Measurements from ENCODE around the gene UBL5.
"Not testable (repeated sequence)": the region's sequence is repeated elsewhere in the genome, so short reads cannot be mapped to it uniquely, and the experiment has no call there.

UBL5 gene

DNA sequence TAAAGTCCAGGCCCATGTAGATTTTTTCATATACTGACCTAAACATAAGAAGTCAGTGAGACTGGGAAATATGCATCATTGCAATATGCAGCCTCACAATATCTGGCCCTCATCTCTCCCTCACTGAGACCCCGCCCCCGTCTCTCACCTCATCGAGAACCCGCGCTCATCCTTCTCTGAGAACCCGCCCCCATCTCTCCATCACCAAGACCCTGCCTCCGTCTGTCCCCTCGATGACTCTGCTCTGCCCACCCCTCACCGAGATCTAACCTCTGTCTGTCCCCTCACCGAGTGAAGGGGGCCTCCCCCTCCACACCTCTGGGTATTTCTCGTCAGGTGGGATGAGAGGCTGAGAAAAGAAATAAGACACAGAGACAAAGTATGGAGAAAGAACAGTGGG lies 38.7 kb upstream of the UBL5 start:
- no peak for DNase-seq (ENCODE audit: low spot score)
- TF ChIP-seq, protein P1, sequence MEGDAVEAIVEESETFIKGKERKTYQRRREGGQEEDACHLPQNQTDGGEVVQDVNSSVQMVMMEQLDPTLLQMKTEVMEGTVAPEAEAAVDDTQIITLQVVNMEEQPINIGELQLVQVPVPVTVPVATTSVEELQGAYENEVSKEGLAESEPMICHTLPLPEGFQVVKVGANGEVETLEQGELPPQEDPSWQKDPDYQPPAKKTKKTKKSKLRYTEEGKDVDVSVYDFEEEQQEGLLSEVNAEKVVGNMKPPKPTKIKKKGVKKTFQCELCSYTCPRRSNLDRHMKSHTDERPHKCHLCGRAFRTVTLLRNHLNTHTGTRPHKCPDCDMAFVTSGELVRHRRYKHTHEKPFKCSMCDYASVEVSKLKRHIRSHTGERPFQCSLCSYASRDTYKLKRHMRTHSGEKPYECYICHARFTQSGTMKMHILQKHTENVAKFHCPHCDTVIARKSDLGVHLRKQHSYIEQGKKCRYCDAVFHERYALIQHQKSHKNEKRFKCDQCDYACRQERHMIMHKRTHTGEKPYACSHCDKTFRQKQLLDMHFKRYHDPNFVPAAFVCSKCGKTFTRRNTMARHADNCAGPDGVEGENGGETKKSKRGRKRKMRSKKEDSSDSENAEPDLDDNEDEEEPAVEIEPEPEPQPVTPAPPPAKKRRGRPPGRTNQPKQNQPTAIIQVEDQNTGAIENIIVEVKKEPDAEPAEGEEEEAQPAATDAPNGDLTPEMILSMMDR (IDR thresholded peaks at IDR 0.05; ENCODE audit: borderline replicate concordance, control extremely low read depth, extremely low read depth, insufficient read depth, missing control alignments): no peak
- in situ Hi-C loops (cut with MboI; ENCODE audit: low sequenced_read_pairs, unreplicated experiment): no loop called here

DNA sequence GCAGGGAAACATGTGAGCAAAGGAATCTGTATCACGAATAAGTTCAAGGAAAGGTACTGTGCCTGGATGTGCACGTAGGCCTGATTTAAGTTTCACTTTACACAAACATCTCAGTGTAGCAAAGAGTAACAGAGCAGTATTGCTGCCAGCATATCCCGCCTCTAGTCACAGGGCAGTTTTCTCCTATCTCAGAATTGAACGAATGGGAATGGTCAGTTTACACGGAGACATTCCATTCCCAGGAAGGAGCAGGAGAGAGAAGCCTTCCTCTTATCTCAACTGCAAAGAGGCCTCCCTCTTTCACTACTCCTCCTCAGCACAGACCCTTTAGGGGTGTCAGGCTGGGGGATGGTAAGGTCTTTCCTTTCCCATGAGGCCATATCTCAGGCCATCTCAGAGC lies 38.1 kb upstream of the UBL5 start:
- in situ Hi-C loops (cut with MboI; ENCODE audit: low sequenced_read_pairs, unreplicated experiment); DNase-seq (ENCODE audit: low spot score): not testable (repeated sequence)

DNA sequence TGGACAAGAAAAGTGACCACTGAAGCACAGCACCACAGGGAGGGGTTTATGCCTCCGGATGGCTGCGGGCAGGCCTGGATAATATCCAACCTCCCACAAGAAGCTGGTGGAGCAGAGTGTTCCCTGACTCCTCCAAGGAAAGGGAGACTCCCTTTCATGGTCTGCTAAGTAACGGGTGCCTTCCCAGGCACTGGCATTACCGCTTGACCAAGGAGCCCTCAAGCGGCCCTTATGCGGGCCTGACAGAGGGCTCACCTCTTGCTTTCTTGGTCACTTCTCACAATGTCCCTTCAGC lies 36.7 kb upstream of the UBL5 start:
- DNase-seq (ENCODE audit: low spot score): not testable (repeated sequence)
- in situ Hi-C loops (cut with MboI; ENCODE audit: low sequenced_read_pairs, unreplicated experiment): loop anchor here (10.0 kb wide), 4 partner anchors 166 to 656 kb away; partner anchors contain the start of genes ZNF561 and ZNF699

DNA sequence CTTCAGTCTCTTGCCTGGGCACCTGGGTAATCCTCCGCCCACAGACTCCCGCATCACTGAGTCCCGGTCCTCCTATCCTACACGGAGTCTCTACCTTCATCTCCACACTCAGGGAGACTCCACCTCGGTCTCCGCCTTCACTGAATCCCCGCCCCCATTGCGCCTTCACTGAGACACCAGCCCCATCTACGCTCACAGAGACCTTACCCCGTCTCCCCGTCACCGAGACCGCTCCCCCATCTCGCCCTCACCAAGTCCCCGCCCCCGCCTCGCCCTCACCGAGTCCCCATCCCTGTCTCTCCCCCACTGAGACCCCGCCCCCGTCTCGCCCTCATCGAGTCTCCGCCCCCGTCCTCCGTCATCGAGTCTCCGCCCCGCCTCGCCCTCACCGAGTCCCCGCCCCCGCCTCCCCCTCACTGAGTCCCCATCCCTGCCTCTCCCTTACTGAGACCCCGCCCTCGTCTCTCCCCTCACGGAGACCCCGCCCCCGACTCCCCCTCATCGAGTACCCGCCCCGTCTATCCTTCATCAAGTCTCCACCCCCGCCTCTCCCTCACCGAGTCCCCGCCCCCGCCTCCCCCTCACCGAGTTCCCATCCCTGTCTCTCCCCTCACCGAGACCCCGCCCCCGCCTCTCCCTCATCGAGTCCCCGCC lies 36.0 kb upstream of the UBL5 start:
- DNase-seq (ENCODE audit: low spot score): peak; percentile 91
- in situ Hi-C loops (cut with MboI; ENCODE audit: low sequenced_read_pairs, unreplicated experiment): loop anchor here (10.0 kb wide), 4 partner anchors 167 to 657 kb away; partner anchors contain the start of genes ZNF561 and ZNF699

DNA sequence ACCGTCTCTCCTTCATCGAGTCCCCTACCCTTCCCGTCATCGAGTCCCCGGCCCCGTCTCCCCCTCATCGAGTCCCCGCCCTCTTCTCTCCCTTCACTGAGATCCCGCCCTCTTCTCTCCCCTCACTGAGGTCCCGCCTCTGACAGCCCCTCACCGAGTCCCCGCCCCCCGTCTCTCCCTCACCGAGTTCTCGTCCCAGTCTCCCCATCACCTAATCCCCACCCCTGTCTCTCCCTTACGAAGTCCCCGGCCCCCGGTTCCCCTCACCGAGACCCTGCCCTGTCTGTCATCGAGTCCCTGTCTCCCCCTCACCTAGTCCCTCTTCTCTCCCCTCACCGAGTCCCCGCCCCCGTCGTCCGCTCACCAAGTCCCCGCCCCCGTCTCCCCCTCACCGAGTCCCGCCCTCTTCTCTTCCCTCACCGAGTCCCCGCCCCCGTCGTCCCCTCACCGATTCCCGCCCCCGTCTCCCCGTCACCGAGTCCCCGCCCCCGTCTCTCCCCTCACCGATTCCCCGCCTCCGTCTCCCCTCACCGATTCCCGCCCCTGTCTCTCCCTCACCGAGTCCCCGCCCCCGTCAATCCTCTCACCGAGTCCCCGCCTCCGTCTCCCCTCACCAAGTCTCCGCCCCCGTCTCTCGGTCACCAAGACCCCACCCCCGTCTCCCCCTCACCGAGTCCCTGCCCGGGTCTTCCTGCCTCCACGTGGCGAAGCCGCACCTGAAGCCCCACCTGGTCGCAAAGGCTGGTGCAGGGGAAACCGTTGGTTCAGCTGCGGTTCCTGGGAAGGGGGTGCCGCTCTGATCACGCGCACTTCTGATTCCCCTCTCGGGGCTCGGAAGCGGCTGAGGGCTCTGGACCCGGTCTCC lies 35.3 kb upstream of the UBL5 start:
- in situ Hi-C loops (cut with MboI; ENCODE audit: low sequenced_read_pairs, unreplicated experiment): loop anchor here (10.0 kb wide), 4 partner anchors 168 to 658 kb away; partner anchors contain the start of genes ZNF561 and ZNF699
- TF ChIP-seq, protein P1 (IDR thresholded peaks at IDR 0.05; ENCODE audit: borderline replicate concordance, control extremely low read depth, extremely low read depth, insufficient read depth, missing control alignments): no peak
- peak; percentile 90 for DNase-seq (ENCODE audit: low spot score)

More for the DNA sequence above, 36.0 kb upstream of the UBL5 start:
- TF ChIP-seq, protein P1 (IDR thresholded peaks at IDR 0.05; ENCODE audit: borderline replicate concordance, control extremely low read depth, extremely low read depth, insufficient read depth, missing control alignments): no peak

DNA sequence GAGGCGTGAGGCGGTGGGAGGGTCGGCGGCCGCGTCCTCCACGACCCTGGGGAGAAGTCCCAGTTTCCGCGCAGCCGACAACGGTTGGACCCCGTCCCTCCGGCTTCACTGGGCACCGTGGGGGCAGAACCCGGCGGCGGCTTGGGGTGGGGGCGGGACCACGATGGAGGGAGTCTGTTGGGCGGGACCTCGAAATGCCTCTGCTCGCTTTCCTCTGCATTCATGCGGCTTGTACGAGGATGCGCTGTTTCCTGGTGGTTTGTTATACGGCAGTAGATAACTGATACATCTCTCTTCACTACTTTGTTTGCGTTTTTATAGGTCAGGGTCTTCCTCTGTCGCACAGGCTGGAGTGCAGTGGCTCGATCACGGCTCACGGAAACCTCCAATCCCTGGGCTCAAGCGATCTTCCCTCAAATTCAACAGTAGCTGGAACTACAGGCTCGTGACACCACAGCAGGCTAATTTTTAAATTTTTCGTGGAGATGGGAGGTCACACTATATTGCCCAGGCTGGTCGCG lies 34.6 kb upstream of the UBL5 start:
- in situ Hi-C loops (cut with MboI; ENCODE audit: low sequenced_read_pairs, unreplicated experiment): loop anchor here (10.0 kb wide), 4 partner anchors 168 to 658 kb away; partner anchors contain the start of genes ZNF561 and ZNF699
- DNase-seq (ENCODE audit: low spot score): no peak
- TF ChIP-seq, protein P1 (IDR thresholded peaks at IDR 0.05; ENCODE audit: borderline replicate concordance, control extremely low read depth, extremely low read depth, insufficient read depth, missing control alignments): no peak

DNA sequence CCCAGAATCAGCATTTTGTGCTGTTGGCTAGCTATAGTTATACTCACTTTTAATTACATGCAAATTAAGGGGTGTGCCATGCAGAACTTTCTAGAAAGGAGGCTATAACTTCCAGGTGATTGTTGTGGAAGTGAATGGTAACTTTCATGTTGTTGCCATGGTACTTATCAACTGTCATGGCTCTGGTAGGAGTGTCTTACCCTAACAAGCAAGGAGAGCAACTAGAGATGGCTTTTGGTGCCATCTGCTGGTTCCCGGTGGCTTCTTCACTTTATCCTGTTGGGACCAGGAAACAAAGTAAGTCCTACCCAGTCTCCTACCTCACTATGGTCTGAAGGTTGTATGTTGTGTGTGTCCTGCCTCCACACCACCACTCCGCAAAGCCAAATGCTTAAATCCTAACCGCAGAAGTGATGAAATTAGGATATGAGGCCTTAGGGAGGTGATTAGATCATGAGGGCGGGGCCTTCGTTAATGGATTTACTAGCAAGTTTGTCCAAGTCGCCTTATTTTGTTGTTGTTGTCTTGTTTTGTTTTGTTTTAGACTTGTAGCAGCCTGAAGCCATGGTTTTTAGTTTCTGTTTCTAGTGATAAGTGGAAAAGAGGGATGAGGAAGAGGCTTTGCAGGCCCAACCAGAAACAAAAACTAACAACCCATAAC lies 31.5 kb upstream of the UBL5 start:
- TF ChIP-seq, protein P1 (IDR thresholded peaks at IDR 0.05; ENCODE audit: borderline replicate concordance, control extremely low read depth, extremely low read depth, insufficient read depth, missing control alignments): peak; percentile 67
- peak; percentile 77 for DNase-seq (ENCODE audit: low spot score)
- in situ Hi-C loops (cut with MboI; ENCODE audit: low sequenced_read_pairs, unreplicated experiment): loop anchor here (10.0 kb wide), 4 partner anchors 171 to 661 kb away; partner anchors contain the start of genes ZNF561 and ZNF699
